Activated effector memory CD4-positive, alpha-beta T cell treated with Interleukin-2 at 50 U/mL for 16 hours (primary cell): ENCODE data around the gene PDE6A.
"Not testable (repeated sequence)": the region's sequence is repeated elsewhere in the genome, so short reads cannot be mapped to it uniquely, and the experiment has no call there.

Experiments
- DNase-seq: peaks from one replicate; pipeline ENCODE4 v3.0.0-alpha.2; 2020

The PDE6A gene

DNA sequence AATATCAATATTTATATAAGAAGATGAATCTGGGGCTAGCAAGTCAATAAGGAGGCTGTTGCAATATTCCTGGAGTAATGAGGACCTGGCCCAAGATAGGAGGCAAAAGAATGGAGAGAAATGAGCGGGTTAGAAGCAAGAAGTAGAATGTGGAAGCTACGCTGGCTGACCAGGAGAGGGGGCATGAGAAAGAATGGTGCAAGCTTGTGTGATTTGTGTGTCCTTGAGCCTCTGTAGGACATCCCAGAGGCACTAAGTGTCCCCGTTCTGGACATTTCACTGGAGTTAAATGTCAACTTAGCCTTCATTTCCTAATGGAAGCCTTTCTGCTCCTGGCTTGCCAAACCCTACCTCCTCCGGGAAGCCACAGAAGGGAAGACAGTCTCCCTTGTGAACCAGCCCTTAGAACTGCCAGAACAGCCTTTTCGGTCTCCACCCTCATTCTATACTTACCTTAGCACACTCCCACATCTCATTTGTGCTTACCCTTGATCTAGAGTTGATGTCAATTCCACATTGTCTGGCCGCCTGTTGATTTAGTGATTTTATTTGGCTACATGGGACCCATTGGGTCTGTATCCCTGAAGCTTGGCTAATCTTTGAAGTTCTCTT lies 6.7 kb upstream of the PDE6A start:
- DNase-seq, result no peak

GRCh38 chr5:149948993-149949392 lies 4.4 kb upstream of the PDE6A start:
- DNase-seq, result no peak

DNA sequence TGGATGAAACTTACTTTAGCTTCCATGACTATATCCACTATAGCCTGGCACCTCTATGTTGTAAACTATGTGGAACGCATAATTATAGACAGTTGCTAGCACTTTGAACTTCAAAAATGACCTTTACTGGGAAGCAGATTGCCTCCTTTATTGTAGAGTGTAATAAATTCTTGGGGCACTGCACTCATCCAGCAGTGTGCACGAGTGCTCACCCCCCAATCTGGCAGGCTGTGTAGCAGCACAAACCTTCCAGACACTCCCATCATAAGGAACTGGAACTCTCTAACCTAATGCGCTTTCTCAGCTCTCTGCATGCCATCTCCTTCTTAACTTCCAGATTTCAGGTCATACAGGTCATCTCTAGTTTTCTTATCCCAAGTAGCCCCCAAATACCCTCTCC lies 1.5 kb upstream of the PDE6A start:
- no peak for DNase-seq

DNA sequence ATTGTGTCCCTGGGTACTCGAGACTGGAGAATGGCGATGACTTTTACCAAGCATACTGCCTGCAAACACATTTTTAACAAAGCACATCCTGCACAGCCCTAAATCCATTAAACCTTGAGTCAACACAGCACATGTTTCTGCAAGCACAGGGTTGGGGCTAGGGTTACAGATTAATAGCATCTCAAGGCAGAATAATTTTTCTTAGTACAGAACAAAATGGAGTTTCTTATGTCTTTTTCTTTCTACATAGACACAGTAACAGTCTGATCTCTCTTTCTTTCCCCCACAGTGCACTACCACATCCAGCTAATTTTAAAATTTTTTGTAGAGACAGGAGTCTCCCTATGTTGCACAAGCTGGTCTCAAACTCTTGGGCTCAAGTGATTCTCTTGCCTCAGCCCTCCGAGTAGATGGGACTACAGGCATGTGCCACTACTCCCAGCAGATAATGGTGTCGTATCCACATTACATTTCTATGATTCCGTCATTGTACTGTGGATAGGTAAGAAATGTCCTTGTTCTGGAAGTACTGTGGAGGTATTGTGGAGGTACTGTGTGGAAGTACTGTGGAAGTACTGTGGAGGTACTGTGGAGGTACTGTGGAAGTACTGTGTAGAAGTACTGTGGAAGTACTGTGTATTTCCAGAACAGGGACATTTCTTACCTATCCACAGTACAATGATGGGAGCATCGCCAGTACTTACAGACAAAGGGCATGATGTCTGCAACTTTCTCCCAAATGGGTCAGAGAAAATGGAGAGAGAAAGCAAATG lies 1.2 kb downstream of the PDE6A start:
- DNase-seq, result not testable (repeated sequence)

DNA sequence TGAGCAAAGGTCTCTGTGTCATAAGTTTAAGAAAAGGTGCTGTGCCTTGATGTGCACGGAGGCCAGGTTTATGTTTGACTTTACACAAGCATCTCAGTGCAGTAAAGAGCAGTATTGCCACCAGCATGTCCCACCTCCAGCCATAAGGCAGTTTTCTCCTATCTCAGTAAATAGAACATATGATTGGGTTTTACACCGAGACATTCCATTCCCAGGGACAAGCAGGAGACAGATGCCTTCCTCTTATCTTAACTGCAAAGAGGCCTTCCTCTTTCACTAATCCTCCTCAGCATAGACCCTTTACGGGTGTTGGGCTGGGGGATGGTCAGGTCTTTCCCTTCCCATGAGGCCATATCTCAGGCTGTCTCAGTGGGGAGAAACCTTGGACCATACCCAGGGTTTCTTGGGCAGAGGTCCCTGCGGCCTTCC lies 1.8 kb downstream of the PDE6A start:
- DNase-seq, result not testable (repeated sequence)

GRCh38 chr5:149942199-149942598 lies 2.4 kb downstream of the PDE6A start:
- DNase-seq, result no peak

- no peak for DNase-seq
These were observed 2.8 kb downstream of the PDE6A start for GRCh38 chr5:149941795-149942194.

GRCh38 chr5:149940941-149941644 lies 3.5 kb downstream of the PDE6A start:
- DNase-seq, result no peak

DNA sequence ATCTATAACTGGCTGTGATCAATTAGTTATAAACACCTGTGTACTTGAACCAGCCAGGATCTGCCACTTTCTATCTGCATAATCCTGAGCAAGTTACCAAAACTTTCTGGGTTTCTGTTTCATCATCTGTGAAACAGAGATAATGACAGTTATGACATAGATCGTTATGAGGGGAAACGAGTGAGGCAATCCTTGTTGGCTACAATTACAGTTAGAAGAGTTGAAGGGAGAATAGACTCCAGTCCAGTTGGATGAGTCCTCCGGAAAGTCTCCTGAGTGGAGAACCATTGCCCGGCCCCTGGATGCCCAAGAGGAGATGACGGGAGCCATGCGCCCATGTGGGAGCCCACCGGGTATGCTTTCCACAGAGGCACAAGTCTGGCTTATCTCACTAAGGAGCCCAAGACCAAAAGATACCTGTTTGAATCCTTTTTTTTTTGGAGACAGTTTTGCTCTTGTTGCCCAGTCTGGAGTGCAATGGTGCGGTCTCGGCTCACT lies 4.5 kb downstream of the PDE6A start:
- no peak for DNase-seq

DNA sequence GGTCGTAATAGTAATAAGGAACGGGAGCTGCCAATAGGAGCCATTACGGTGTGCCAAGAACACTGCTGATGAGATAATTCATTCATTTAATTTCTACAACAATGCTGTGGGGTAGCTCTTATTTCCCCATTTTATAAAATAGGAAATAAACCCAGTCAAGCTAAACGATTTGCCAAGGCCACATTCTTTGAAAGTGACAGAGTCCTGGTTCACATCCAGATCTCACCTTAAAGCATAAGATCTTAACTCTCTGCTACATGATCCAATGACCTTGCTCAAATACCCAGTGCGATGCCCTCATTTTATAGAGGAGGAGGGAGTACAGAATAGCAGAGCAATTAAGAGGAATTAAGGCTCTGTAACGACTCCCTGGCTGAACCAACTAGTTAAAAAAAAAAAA lies 5.0 kb downstream of the PDE6A start:
- no peak for DNase-seq

DNA sequence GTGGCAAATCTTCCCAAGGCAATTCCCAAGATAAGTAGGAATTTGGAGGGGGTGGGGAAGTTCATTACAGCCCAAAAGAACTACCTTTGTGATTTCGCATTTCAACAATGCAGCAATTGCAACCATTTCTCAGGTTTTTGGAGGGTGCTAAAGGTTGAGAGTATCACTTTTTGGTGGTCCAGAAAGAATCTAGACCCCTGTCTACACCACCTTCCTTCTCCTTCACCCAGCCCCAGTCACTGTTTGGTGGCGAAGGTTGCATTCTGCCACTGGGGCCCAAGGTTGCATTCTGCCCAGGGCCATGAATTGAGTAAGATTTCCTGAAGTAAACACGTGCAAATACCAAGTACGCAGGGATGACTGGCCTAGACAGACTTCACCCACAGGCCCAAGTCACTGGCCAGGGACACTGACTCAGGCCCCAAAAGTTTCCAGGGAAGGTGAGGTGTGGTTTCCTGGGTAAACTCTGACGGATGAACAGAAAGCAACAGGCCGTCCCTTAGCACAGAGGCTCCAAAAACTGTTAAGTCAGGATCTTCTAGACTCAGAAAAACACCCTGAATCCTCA lies 5.7 kb downstream of the PDE6A start:
- no peak for DNase-seq

GRCh38 chr5:149938279-149938678 lies 6.3 kb downstream of the PDE6A start:
- no peak for DNase-seq

- DNase-seq, result no peak
These were observed 7.0 kb downstream of the PDE6A start for GRCh38 chr5:149937610-149938009.

DNA sequence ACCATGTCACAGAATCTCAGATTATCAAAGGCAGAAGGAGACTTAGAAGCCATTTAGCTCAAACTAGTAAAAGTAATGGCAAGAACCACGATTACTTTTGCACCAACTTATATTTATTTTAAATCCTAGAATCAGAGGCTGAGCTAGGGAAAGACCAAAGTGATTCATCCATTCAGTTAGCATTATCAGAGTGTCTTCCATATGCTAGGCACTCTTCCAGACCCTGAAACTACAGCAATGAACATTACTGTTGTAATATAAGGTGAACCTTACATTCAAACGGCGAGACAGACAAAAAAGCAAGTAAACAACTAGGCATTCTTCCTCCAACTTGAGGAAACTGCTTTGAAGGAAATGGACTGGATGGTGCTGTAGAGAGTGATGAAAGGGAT lies 7.9 kb downstream of the PDE6A start:
- DNase-seq, result no peak

GRCh38 chr5:149936044-149936699 lies 8.4 kb downstream of the PDE6A start:
- no peak for DNase-seq

DNA sequence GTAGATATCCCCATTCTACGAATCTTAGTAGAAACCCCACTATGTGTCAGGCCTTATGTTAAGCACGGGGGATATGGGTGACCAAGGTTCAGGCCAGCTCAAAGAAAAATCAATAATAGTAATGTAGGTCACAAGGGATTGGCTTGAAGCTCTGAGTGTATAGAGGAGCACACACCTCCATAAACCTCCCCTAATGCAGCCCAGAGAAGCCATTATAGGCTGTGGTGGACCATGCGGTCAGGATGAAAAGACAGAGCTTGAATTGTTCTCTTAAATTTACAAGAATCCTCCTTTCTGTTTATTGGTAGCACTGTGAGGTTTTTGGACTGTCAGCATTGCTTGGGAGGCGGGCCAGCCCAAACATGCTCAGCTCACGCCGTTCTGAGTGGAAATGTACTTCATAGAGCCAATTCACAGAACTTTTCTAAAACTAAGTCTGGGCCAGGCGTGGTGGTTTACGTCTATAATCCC lies 9.1 kb downstream of the PDE6A start:
- no peak for DNase-seq

GRCh38 chr5:149932445-149933350 lies 11.9 kb downstream of the PDE6A start:
- DNase-seq, result no peak

DNA sequence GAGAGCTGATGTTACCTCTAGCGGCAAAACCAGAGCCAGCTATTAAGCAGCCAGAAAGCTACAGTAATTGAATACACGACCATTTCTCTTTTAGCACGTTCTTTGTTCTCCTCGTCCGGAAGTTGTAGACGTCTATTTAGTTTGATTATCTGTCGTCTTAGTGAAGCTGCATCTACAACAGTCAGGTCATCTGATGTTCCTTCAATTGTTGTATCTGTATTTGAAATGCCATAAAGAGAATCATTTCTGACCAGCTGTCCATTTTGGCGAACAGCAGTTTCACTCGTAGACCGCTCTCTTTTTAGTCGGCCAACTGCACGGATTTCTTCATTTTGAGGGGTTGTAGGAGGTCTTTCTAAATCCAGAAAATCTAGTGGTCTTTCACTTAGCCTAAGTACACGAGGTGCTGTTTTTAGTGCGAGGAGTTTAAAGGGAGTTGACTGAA lies 12.6 kb downstream of the PDE6A start:
- DNase-seq, result no peak

DNA sequence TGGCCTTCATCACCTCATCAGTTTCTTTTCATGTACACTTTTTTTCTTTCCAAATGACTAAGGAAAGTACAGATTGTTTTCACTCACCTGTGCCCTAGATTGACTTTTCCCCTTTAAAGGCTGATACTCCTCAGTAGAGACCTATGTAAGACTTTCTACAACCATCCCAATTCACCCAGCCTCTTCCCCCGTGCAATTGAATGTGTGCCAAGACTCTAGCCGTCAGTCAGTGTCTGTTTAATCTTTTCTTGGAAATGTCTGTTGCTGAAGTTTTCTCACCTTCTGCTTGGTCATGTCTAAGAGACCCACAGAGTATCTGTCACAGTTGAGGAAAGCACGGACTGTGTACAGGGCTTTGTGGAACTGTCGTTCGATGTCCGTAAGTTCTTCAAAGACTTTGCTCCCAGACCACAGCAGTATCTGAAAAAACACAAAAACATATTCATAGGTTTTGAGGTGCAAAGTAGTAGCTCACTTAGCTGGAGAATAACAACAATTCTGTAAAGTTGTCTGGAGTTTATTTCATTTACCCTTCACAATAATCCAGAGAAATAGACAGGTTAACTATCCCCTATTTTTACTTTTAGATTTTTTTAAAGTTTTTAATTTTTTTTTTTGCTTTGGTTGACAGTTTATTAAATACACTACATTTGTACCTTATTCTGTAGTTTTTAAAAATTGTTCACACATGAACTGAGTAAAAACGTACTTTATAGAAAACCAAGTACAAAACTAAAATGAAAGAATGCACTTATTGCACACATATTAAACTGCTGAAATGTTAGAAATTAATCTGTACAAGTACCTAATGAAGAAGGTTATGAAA lies 13.6 kb downstream of the PDE6A start:
- DNase-seq, result no peak

DNA sequence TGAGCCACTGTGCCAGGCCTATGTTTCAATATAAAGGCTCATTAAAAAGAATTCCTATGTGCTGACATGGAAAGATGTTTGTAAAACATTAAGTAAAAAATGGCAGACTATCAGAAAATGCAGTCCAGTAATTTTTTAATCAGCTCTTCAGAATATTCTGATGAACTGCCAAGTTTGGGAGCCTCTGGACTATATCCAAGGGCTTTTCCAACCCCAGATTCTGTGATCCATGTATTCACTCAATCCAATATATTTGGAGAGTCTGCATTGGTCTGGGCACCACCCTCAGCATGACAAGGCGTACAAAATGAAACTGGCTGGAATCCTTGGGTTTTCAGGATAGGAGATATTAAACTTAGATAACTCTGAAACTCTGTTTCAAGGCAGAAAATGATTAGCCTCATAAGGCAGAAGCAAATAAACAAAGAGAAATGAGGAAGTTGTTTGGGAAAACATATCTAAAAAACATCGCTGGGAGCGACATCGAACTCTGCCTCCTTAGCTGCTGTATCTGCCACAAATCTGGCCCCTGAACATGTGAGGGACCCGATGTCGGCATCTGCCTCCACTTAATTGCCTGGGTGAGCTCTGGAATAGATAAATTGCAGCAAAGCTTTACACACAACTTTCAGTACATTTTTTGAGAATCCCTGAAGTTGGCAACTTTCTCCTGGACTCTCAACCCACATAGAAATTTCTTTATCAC lies 14.4 kb downstream of the PDE6A start:
- DNase-seq, result no peak
